ENCODE measurements around the gene RAB11FIP4.
"Not testable (repeated sequence)": the region's sequence is repeated elsewhere in the genome, so short reads cannot be mapped to it uniquely, and the experiment has no call there.

Gene RAB11FIP4

DNA sequence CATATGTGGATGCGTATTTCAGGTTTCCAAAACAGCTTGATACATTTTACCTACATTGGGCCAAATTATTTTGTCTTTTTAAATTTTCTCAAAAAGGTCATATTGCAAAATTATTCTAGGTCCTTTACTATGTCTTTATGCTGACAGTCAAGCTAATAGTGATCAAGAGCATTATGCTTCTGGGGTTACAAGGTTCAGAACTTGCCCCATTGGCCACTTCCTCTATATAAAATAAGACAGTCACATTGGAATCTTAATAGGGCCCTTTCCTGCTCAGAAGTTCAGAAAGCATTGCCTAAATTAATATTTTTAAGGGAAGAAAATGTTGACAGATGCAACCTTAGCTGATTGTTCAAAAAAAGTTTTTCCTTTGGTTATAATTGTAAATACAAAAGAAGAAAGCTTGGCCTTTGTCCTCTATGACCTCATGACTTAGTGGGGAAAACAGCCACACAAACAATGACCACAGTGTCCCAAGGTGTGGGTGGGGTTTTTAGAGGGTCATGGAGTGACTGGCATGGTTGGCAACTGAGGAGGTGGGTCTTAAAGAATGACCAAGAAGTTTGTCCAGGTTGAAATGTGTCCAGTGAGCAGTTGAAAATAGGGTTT is 11.8 kb upstream of the RAB11FIP4 start:
- TF ChIP-seq, protein P1, sequence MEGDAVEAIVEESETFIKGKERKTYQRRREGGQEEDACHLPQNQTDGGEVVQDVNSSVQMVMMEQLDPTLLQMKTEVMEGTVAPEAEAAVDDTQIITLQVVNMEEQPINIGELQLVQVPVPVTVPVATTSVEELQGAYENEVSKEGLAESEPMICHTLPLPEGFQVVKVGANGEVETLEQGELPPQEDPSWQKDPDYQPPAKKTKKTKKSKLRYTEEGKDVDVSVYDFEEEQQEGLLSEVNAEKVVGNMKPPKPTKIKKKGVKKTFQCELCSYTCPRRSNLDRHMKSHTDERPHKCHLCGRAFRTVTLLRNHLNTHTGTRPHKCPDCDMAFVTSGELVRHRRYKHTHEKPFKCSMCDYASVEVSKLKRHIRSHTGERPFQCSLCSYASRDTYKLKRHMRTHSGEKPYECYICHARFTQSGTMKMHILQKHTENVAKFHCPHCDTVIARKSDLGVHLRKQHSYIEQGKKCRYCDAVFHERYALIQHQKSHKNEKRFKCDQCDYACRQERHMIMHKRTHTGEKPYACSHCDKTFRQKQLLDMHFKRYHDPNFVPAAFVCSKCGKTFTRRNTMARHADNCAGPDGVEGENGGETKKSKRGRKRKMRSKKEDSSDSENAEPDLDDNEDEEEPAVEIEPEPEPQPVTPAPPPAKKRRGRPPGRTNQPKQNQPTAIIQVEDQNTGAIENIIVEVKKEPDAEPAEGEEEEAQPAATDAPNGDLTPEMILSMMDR (IDR thresholded peaks at IDR 0.05) = no peak
- H3K4me3 ChIP-seq = no peak overlapping the region
- no peak for DNase-seq (ENCODE audit: low spot score)
- H3K27ac ChIP-seq = no peak overlapping the region

DNA sequence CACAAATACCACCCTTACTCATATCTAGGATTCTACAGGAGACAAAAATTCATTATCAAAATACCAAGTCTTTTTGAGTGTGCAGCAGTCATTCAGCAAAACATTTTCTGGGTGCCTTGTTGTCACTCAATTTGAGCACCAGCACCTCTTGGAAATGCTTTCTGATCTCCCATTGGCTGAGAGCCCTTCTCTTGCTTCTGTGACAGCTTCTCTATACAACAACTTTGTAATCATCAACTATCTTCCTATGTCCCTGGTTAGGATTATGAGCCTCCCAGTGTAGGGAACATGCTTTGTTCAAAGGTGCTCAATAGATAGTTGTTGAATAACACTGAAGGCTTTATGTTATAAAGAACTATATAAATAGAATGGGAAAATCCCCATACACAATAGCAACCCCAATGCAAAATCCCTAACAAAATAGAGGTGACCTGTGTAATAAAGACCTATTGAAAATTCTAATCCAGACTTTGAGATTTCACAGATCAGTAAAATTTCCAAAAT is 10.3 kb upstream of the RAB11FIP4 start:
- DNase-seq (ENCODE audit: low spot score) = no peak
- no peak overlapping the region for H3K4me3 ChIP-seq
- no peak overlapping the region for H3K27ac ChIP-seq
- TF ChIP-seq, protein P1 (IDR thresholded peaks at IDR 0.05) = no peak

DNA sequence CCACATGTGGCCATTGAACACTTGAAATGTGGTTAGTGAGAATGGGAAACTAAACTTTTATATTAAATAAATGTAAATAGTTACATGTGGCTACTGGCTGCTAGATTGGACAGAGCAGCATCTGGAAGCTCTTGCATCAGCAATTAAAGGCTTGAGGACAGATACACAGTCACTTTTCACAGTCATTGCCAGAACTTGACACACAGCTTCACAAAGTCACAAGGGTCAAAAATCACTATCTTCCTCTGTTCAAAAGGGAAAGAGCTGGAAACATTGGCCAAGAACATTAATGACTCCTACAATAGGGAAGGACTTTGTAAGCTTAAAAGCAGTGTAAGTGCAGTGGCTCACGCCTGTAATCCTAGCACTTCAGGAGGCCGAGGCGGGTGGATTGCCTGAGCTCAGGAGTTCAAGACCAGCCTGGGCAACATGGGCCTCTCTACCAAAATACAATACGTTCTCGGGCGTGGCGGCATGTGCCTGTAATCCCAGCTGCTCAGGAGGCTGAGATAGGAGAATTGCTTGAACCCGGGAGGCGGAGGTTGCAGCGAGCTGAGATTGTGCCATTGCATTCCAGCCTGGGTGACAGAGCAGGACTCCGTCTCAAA is 8.7 kb upstream of the RAB11FIP4 start:
- DNase-seq (ENCODE audit: low spot score); H3K4me3 ChIP-seq; H3K27ac ChIP-seq: not testable (repeated sequence)

DNA sequence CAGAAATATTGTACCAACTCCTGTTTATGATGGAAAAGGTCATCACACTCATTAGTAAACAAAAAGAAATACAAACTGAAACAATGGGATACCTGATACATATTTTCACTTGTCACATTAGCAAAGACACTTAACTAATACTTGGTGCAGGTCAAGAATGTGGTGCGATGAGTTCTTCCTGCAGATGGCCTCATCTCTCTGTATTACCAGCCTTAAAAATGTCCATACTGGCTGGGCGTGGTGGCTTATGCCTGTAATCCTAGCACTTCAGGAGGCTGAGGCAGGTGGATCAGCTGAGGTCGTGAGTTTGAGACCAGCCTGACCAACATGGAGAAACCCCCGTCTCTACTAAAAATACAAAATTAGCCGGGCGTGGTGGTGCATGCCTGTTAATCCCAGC is 8.0 kb upstream of the RAB11FIP4 start:
- not testable (repeated sequence) for H3K4me3 ChIP-seq; H3K27ac ChIP-seq; DNase-seq (ENCODE audit: low spot score)

DNA sequence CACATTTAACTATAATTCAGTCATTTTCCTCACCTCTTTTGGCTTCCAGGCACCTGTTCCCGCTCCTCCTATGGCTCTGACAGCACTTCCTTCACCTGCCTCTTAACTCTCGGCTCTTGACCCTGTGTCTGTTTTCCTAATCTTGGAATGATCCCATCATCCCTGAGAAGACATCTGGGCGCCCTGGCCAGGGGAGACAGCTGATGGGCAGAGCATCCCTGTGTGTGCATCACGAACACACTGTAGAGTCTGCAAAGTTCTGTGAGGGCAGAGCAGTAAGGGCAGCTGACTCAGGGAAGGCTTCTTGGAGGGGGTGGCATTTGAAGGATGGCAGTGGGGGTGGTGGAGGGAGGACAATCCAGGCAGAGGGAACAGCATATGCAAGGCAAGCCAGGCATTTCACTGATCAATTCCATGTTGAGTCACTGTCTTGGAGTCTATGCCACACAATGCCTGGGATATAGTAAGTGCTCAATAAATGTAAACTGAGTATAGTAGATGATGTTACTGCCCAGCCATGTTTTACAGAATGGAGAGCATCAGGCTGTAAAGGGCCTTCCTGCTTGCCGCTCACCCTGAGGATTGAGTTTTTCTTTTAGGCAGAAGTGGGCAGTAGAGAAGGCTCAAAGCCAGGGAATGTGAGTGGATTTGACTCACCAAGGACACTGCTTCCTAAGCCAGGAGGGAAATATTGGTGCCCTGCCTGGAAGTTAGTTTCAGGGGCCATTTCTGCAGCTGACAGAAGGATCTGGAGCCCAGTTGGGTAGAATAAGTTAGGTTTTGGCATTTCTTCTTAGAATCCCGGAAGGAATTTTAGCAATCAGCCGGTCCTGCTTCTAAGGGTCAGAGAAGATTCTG is 5.8 kb upstream of the RAB11FIP4 start:
- TF ChIP-seq, protein P1 (IDR thresholded peaks at IDR 0.05) = no peak
- H3K27ac ChIP-seq = no peak overlapping the region

DNA sequence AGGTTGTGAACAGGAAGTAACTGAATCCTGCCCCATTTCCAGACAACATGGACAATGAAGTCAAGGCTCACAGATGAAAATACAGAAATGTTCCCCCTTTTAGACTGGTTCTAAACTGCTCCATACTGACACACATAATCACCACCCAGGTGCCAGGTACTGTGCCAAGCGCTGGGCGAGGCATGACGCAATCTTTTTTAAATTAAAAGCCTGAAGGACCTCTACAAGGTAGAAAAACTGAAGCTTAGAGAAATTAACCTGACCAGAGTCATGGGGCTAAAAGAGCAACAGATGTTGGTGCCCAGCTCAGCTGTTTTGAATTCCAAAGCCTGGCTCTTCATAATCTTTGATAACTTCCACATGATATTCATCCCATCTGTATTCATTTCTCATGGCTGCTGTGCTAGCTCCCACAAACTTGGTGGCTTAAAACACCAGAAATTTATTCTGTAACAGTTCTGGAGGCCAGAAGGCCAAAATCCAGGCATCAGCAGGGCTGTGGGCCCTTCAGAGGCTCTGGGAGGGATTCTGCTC is 4.9 kb upstream of the RAB11FIP4 start:
- TF ChIP-seq, protein P1 (IDR thresholded peaks at IDR 0.05) = no peak
- DNase-seq (ENCODE audit: low spot score) = no peak
- Histone ChIP-seq H3K4me3 (no peak overlapping the region), H3K27ac (no peak overlapping the region)

More for the DNA sequence above, 5.8 kb upstream of the RAB11FIP4 start:
- H3K4me3 ChIP-seq = no peak overlapping the region
- no peak for DNase-seq (ENCODE audit: low spot score)

DNA sequence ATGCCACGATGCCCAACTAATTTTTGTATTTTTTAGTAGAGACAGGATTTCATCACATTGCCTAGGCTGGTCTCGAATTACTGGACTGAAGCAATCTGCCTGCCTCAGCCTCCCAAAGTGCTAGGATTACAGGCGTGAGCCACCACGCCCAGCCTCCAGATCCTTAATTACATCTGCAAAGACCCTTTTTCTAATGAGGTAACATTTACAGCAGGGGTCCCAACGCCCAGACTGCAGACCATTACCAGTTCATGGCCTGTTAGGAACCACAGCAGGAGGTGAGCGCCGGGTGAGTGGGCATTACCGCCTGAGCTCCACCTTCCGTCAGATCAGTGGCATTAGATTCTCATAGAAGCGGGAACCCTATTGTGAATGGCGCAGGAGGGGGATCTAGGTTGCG is 4.0 kb upstream of the RAB11FIP4 start:
- DNase-seq (ENCODE audit: low spot score) = peak; percentile 24
- TF ChIP-seq, protein P1 (IDR thresholded peaks at IDR 0.05) = no peak
- Histone ChIP-seq H3K4me3 (no peak overlapping the region), H3K27ac (no peak overlapping the region)

Data from coronary artery (tissue), 2 donors.